NCI-H1092 (cell line): ENCODE data around the gene FAM117A.
"Not testable (repeated sequence)": the region's sequence is repeated elsewhere in the genome, so short reads cannot be mapped to it uniquely, and the experiment has no call there.

Source experiments
- DNase-seq: peaks from one replicate; lab custom pipeline; 2025; lab: John Stamatoyannopoulos, UW

FAM117A gene

GRCh38 chr17:49762151-49762941 lies 1.6 kb downstream of the FAM117A start:
- DNase-seq, result no peak

- DNase-seq, result no peak
Observed at GRCh38 chr17:49760932-49761558, 2.9 kb downstream of the FAM117A start.

GRCh38 chr17:49760296-49760695 lies 3.6 kb downstream of the FAM117A start:
- DNase-seq, result no peak

DNA sequence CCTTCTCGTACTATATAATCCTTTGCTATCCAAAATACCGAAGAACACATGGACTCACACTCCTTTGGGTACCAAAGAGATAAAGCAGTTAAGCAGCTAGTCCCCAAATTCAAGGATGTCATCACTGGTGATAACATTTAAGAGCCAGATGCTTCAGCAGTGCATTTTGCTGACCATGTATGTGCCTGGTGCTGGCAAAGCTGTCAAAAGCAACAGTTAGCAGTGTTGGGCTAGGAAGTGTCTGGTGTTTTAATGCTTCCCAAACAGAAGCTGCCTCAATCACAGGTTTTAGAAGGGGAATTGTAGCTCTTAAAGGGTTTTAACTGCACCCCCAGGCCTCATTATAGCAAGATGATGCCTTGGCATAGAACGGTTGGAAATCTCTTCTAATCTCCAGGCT lies 4.7 kb downstream of the FAM117A start:
- no peak for DNase-seq

DNA sequence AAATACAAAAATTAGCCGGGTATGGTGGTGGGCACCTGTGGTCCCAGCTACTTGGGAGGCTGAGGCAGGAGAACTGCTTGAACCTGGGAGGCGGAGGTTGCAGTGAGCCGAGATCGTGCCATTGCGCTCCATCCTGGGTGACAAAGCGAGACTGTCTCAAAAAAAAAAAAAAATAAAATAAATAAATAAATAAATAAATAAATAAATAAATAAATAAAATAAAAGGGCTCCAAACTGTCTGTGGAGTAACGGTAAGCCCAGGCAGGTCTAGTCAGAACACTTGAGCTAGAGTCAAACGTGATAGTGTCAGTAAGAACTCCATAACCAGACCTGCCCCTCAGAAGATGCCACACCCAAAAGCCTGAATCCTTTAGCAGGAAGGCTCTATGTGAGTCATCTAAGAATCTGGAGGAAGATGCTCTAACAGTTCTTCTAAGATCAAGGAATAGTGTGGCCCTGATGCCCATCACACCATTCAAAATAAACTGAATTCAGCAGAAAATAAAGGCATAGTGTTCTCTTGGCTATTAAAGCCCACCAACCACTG lies 5.4 kb downstream of the FAM117A start:
- not testable (repeated sequence) for DNase-seq

DNA sequence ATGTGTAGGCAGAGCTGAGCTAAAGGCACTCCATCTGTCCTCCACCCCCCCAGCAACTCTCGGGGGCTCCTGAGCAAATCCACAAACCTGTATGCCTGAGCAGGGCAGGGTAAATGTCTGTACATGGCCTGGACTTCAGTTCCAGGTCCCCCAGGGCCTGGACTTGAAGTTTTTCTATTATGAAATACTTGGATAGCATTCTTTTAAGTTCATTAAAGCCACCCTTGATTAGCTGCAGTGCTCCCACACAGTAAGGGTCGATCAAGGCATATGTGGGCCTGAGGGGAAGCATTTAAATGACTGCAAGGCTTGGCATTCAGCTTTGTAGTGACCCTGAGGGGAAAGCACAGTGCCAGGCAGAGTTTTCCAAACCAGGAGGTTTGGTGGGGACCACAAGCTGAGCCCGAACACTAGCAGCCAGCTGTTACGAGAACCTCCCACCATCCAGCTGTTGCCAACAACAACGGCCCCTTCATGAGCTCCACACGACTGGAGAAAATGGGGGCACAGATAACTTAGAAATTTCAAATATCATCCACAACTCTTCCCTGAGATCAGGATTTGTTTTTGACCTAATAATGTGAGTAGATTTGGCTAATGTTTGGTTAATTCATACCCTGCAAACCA lies 6.7 kb downstream of the FAM117A start:
- DNase-seq, result no peak

GRCh38 chr17:49756323-49757150 lies 7.4 kb downstream of the FAM117A start:
- DNase-seq, result no peak

- DNase-seq, result no peak
Observed at GRCh38 chr17:49755663-49756283, 8.2 kb downstream of the FAM117A start.

DNA sequence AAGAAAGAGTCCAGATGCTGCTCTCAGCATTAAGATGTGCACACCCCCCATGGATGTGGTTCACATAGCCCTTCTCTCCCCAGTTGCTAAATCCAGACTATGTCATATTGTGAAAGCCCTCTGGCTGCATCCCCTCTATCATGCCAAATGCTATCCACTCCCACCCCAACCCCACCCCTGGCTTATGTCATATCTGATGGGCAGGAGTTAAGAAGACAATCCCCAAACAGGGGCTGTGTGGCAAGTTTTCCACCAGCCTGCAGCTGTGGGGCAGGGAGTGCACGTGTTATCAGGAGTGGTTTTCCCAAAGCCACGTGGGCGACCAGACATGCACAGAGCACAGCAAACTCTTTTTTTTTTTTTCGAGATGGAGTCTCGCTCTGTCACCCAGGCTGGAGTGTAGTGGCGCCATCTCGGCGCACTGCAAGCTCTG lies 10.0 kb downstream of the FAM117A start:
- DNase-seq, result no peak

- DNase-seq, result no peak
Observed at GRCh38 chr17:49752508-49752907, 11.4 kb downstream of the FAM117A start.

- DNase-seq, result no peak
Observed at GRCh38 chr17:49749730-49750129, 14.2 kb downstream of the FAM117A start.

GRCh38 chr17:49748791-49749190 lies 15.1 kb downstream of the FAM117A start:
- no peak for DNase-seq

- DNase-seq, result no peak
Observed at GRCh38 chr17:49748223-49748622, 15.7 kb downstream of the FAM117A start.

GRCh38 chr17:49747632-49748031 lies 16.3 kb downstream of the FAM117A start:
- DNase-seq, result no peak

GRCh38 chr17:49746791-49747490 lies 17.0 kb downstream of the FAM117A start:
- DNase-seq, result no peak

- DNase-seq, result no peak
Observed at GRCh38 chr17:49745175-49746139, 18.5 kb downstream of the FAM117A start.

- DNase-seq, result no peak
Observed at GRCh38 chr17:49742166-49742638, 21.7 kb downstream of the FAM117A start.

DNA sequence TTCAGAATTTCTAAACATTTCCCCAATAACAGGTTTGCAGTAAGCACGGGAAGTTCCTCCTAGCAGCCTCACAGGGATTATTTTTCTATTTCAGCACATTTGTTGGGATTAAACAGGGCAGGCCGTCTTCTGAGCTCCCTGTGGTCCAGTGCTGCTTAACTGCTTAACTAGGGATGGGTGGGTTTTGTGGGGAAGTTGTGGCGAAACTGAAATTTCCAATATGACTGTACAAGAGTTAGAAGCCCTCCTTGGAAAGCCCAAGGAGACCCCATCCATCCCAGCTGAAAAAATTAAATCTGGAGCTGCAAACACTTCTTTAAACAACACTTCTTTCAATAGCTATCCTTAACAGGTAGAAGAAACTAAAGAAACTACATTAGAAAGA lies 22.2 kb downstream of the FAM117A start:
- no peak for DNase-seq

GRCh38 chr17:49741009-49741691 lies 22.8 kb downstream of the FAM117A start:
- no peak for DNase-seq
